Gastrocnemius medialis (tissue), 4 donors: Measurements from ENCODE around the gene FBXO24. TPM values are rescaled to one million over a fixed set of nuclear protein-coding genes. Genes with fewer than 3 reads are reported as not detected.
"Not testable (repeated sequence)": the region's sequence is repeated elsewhere in the genome, so short reads cannot be mapped to it uniquely, and the experiment has no call there.

Experiments
- ATAC-seq, 2 donors: fragments of 150-250 bp; one replicate each; pipeline ENCODE4 v1.9.1; 2016
- DNase-seq, 2 donors: peaks; one replicate each; pipeline ENCODE4 v3.0.0-alpha.2; 2019
- H3K27ac ChIP-seq, 4 donors: fragments of 200-600 bp; sonication (generic); 1 replicate in 1 of 4; 2 replicates in 3 of 4; pipeline ENCODE4 v1.5.1; 2016 to 2018; ENCODE audit warnings: mild to moderate bottlenecking in 2 of 4, moderate library complexity in 1 of 4
- H3K27me3 ChIP-seq, 3 donors: fragments of 200-600 bp; sonication (generic) in 2 of 3; 1 replicate in 1 of 3; 2 replicates in 2 of 3; pipeline versions ENCODE4 v1.5.1 to v1.6.0; 2016 to 2019; ENCODE audit warnings: mild to moderate bottlenecking in 1 of 3, moderate library complexity in 1 of 3
- H3K36me3 ChIP-seq, 2 donors: fragments of 200-600 bp; sonication (generic) in 1 of 2; one replicate each; pipeline ENCODE4 v1.5.1; 2017 to 2018
- H3K4me1 ChIP-seq, 2 donors: fragments of 200-600 bp; sonication (generic) in 1 of 2; one replicate each; pipeline ENCODE4 v1.5.1; 2016 to 2017; ENCODE audit warnings: mild to moderate bottlenecking in 2 of 2
- H3K4me3 ChIP-seq, 4 donors: fragments of 200-600 bp; sonication (generic) in 3 of 4; 1 replicate in 1 of 4; 2 replicates in 3 of 4; pipeline ENCODE4 v1.5.1; 2016 to 2019; ENCODE audit warnings: mild to moderate bottlenecking in 2 of 4
- H3K9me3 ChIP-seq, 3 donors: fragments of 200-600 bp; sonication (generic) in 2 of 3; 1 replicate in 1 of 3; 2 replicates in 2 of 3; pipeline ENCODE4 v1.5.1; 2016 to 2019
- POLR2A ChIP-seq, 2 donors: fragments of 450-650 bp; IDR thresholded peaks; one replicate each; pipeline ENCODE4 v1.6.1; 2017; ENCODE audit warnings: antibody characterized with exemption in 2 of 2, mild to moderate bottlenecking in 2 of 2, moderate library complexity in 2 of 2
- in situ Hi-C, 4 donors: fragments of 200-750 bp; cut with MboI; loops; one replicate each; pipeline versions ENCODE4 v1.15.0 to v1.8.0; 2017; ENCODE audit warnings: low sequenced_read_pairs in 4 of 4
- intact Hi-C: fragments of 100-400 bp; cut with DNase I; formaldehyde crosslinking; loops from one replicate; pipeline ENCODE4 v1.15.1; 2023; ENCODE audit warnings: low total_unique reads
- total RNA-seq, 4 donors: library from RNA; depleted of rRNA; stranded (reverse); fragments of >200 nt; gene quantifications; one replicate each; pipeline versions ENCODE4 v1.1.0 to v1.2.3, GENCODE V29; 2016
- TF ChIP-seq, protein P1 (sequence below), 5 experiments: fragments of 450-650 bp in 3 of 5; fragments of 200-600 bp in 2 of 5; sonication (generic) in 2 of 5; IDR thresholded peaks in 4 of 5; conservative IDR thresholded peaks in 1 of 5; 1 replicate in 4 of 5; 2 replicates in 1 of 5; pipeline ENCODE4 v1.5.1; 2016 to 2019; ENCODE audit warnings: antibody characterized with exemption in 5 of 5, mild to moderate bottlenecking in 3 of 5, moderate library complexity in 3 of 5

The FBXO24 gene
- total RNA-seq, 4 donors from 2014 or later = not detected

DNA sequence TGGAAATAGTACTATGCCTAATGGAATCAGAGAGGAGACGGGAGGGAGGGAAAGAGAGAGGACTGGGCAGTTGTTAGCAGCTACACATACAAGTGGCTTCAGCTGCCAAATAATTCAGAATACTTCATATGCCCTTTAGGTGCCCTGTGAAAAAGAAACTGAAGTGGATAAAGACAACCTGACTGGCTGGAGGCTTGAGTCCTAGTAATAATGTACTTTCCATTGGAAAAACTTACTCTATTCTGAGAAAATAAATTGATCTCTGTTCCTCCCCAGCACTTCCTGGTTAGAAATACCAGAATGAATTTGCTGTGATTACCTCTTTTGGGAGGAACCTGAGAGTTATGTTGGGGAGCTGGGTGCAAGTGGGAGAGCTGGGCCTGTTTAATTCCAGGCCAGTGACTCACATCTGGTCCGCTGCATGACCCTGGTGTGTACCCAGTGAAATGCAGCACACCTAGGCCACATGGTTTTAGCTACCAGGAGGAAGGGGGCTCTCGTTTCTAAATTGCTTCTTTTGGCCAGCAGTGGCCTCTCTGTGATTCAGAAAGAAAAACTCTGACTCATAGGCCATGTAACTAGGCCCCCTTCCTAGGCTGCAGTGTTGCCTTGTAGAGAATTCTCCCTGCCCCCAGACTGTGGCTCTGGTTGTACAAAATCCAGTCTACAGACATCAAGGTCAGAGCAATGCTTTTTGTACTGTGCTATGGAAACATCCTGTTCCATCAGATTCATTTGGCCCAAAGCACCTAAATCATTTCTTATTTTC is 40.6 kb upstream of the FBXO24 start:
- Histone ChIP-seq H3K27ac (peak overlapping the region; percentile 73 to 84 (median 76)), H3K9me3 (no peaks in the 10 kb centered on the region), H3K27me3 (no peaks in the 10 kb centered on the region), H3K4me1 (peaks cover 23 to 42% of the 10 kb centered on the region in 2 donors), H3K36me3 (peaks cover 0 to 9% of the 10 kb centered on the region in 2 donors), H3K4me3 (no peak overlapping the region)
- in situ Hi-C loops (no loop called here), intact Hi-C loops (no loop called here)
- DNase-seq (peak in 1 of 2 donors; percentile 51), ATAC-seq (peak; percentile 71 to 83)
- no peak for TF ChIP-seq POLR2A (IDR thresholded peaks at IDR 0.05)
- TF ChIP-seq, protein P1, sequence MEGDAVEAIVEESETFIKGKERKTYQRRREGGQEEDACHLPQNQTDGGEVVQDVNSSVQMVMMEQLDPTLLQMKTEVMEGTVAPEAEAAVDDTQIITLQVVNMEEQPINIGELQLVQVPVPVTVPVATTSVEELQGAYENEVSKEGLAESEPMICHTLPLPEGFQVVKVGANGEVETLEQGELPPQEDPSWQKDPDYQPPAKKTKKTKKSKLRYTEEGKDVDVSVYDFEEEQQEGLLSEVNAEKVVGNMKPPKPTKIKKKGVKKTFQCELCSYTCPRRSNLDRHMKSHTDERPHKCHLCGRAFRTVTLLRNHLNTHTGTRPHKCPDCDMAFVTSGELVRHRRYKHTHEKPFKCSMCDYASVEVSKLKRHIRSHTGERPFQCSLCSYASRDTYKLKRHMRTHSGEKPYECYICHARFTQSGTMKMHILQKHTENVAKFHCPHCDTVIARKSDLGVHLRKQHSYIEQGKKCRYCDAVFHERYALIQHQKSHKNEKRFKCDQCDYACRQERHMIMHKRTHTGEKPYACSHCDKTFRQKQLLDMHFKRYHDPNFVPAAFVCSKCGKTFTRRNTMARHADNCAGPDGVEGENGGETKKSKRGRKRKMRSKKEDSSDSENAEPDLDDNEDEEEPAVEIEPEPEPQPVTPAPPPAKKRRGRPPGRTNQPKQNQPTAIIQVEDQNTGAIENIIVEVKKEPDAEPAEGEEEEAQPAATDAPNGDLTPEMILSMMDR (IDR thresholded peaks at IDR 0.05 in 4 of 5, conservative IDR thresholded peaks at IDR 0.05 in 1 of 5) = no peak

DNA sequence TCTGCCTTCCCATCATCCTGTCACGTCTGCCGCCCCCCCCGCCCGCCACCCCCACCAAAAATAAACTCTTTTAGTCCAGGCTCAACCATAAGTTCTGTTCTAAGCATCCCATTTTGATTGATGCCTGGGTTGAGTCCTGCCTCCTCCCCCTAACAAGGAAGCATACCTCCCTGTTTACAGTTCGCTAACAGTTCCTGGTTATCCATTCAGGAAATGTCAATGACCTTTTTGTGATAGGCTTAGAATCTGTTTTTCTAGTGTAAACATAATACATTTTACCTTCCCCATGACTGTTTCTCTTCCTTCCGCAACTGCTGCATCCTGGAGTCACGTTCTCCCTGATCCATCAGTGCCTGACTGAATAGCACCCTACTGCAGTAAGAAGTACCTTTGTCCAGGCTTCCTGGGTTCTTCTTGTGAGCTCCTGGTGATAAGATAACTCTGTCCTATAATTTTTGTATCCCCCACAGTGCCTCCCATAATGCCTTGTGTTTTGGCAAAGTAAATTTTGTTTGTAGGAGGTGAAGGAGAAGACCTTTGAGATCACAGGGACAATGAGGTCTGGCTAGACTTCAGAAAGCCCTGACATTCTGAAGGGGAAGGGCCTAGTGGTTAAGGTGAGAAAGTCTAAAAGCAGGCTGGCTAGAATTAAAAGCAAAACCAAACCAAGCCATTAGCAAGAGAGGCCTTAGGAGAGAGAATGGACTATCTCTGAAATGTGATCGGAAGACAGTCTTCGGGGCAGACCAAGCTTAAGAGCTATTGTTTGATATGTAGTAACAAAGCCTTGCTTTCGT is 39.8 kb upstream of the FBXO24 start:
- Histone ChIP-seq H3K27ac (peak overlapping the region; percentile 73 to 84 (median 76)), H3K9me3 (no peaks in the 10 kb centered on the region), H3K27me3 (no peaks in the 10 kb centered on the region), H3K4me3 (no peak overlapping the region), H3K36me3 (peaks cover 0 to 9% of the 10 kb centered on the region in 2 donors), H3K4me1 (peaks cover 22 to 42% of the 10 kb centered on the region in 2 donors)
- ATAC-seq = peak in 1 of 2 donors; percentile 8
- TF ChIP-seq, protein P1 (IDR thresholded peaks at IDR 0.05 in 4 of 5, conservative IDR thresholded peaks at IDR 0.05 in 1 of 5) = no peak
- TF ChIP-seq POLR2A (IDR thresholded peaks at IDR 0.05) = no peak
- intact Hi-C loops (no loop called here), in situ Hi-C loops (no loop called here)
- no peak for DNase-seq

DNA sequence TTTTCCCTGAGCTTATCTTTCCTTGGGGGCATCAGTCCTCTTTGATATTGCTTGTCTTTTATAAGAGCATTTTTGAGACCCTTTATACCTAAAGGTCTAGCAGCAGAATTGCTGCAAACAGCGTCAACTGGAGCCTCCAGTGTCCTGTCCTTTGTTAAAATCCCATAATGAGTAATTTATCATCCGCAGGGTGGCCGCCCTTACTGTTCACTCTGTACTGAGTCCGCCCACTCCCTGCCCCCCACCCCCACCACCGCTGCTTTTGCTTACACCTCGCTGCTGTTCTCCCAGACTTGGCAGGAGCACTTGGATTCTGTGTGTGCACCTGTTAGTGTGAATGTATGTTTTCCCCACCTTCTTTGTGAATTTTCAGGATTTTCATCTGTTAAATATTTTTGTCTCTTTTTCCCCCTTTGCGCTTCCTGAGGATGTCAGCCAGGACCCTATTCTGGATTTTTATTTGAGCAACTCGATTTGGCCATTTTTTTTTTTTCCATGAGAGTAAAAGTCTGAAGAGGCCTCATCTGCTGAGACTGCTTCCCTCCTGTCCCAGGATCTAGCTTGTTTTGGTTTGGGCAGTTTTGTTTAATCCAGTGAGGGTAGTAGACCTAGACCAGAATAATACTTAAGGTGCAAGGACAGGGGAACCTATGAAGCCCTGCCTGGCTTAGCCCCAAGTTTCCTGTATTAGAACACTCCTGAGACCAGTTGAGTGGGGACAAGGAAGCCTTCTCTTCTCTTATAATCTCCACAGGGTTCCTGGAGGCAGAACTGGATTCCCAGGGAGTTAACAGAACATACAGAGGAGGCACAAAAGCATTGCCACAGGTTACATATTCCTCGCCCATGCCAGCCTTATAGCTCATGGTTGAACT is 39.0 kb upstream of the FBXO24 start:
- ATAC-seq (no peak), DNase-seq (no peak)
- TF ChIP-seq POLR2A (IDR thresholded peaks at IDR 0.05) = no peak
- TF ChIP-seq, protein P1 (IDR thresholded peaks at IDR 0.05 in 4 of 5, conservative IDR thresholded peaks at IDR 0.05 in 1 of 5) = no peak
- in situ Hi-C loops = no loop called here
- Histone ChIP-seq H3K27me3 (no peaks in the 10 kb centered on the region), H3K4me1 (peaks cover 22 to 42% of the 10 kb centered on the region in 2 donors), H3K4me3 (no peak overlapping the region), H3K27ac (peak overlapping the region; percentile 31 to 84 (median 76)), H3K36me3 (peaks cover 0 to 9% of the 10 kb centered on the region in 2 donors), H3K9me3 (no peaks in the 10 kb centered on the region)
- intact Hi-C loops = no loop called here

- intact Hi-C loops (no loop called here), in situ Hi-C loops (no loop called here)
- DNase-seq (no peak), ATAC-seq (no peak)
- H3K27me3 ChIP-seq = no peaks in the 10 kb centered on the region
- H3K27ac ChIP-seq = peak overlapping the region; percentile 31 to 84 (median 76)
- peaks cover 0 to 13% of the 10 kb centered on the region in 2 donors for H3K36me3 ChIP-seq
- H3K4me1 ChIP-seq = peaks cover 22 to 42% of the 10 kb centered on the region in 2 donors
- TF ChIP-seq, protein P1 (IDR thresholded peaks at IDR 0.05 in 4 of 5, conservative IDR thresholded peaks at IDR 0.05 in 1 of 5) = no peak
- no peak for TF ChIP-seq POLR2A (IDR thresholded peaks at IDR 0.05)
- no peaks in the 10 kb centered on the region for H3K9me3 ChIP-seq
- H3K4me3 ChIP-seq = no peak overlapping the region
Observed at GRCh38 chr7:100547872-100548271, 38.3 kb upstream of the FBXO24 start.

GRCh38 chr7:100548446-100548845 is 37.7 kb upstream of the FBXO24 start:
- ATAC-seq, H3K4me3 ChIP-seq, intact Hi-C loops, H3K27me3 ChIP-seq, in situ Hi-C loops, DNase-seq, H3K9me3 ChIP-seq: not testable (repeated sequence)
- Histone ChIP-seq H3K4me1 (peaks cover 22 to 42% of the 10 kb centered on the region in 2 donors), H3K36me3 (peaks cover 0 to 16% of the 10 kb centered on the region in 2 donors), H3K27ac (peak overlapping the region; percentile 12 to 84 (median 76))
